MG63 (cell line): ENCODE data around the gene UAP1L1. TPM values are rescaled to one million over a fixed set of nuclear protein-coding genes. Genes with fewer than 3 reads are reported as not detected.
"Not testable (repeated sequence)": the region's sequence is repeated elsewhere in the genome, so short reads cannot be mapped to it uniquely, and the experiment has no call there.

ENCODE experiments used
- DNase-seq: peaks from one replicate; pipeline ENCODE4 v3.0.0-alpha.2; 2020
- H3K27me3 ChIP-seq: fragments of 250-450 bp; sonication (Bioruptor Pico); 2 replicates; pipeline ENCODE4 v1.5.1; 2020; ENCODE audit warnings: mild to moderate bottlenecking, moderate library complexity
- H3K36me3 ChIP-seq: fragments of 250-450 bp; sonication (Bioruptor Pico); 2 replicates; pipeline ENCODE4 v1.5.1; 2020; ENCODE audit warnings: mild to moderate bottlenecking, moderate library complexity
- H3K4me3 ChIP-seq: fragments of 250-450 bp; sonication (Bioruptor Pico); 2 replicates; pipeline ENCODE4 v1.5.1; 2020; ENCODE audit warnings: mild to moderate bottlenecking, moderate library complexity
- H3K9me3 ChIP-seq: fragments of 250-450 bp; sonication (Bioruptor Pico); 2 replicates; pipeline ENCODE4 v1.5.1; 2020; ENCODE audit warnings: mild to moderate bottlenecking, moderate library complexity
- total RNA-seq: library from RNA; depleted of rRNA; stranded (reverse); fragments of >200 nt; shearing (Covaris generic); gene quantifications from 2 replicates; pipeline ENCODE4 v1.2.3, GENCODE V29; 2014; ENCODE audit warnings: low replicate concordance; rRNA removed

UAP1L1 gene, protein sequence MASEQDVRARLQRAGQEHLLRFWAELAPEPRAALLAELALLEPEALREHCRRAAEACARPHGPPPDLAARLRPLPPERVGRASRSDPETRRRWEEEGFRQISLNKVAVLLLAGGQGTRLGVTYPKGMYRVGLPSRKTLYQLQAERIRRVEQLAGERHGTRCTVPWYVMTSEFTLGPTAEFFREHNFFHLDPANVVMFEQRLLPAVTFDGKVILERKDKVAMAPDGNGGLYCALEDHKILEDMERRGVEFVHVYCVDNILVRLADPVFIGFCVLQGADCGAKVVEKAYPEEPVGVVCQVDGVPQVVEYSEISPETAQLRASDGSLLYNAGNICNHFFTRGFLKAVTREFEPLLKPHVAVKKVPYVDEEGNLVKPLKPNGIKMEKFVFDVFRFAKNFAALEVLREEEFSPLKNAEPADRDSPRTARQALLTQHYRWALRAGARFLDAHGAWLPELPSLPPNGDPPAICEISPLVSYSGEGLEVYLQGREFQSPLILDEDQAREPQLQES
- total RNA-seq, result 8.2 and 12.2 TPM in 2 replicates

DNA sequence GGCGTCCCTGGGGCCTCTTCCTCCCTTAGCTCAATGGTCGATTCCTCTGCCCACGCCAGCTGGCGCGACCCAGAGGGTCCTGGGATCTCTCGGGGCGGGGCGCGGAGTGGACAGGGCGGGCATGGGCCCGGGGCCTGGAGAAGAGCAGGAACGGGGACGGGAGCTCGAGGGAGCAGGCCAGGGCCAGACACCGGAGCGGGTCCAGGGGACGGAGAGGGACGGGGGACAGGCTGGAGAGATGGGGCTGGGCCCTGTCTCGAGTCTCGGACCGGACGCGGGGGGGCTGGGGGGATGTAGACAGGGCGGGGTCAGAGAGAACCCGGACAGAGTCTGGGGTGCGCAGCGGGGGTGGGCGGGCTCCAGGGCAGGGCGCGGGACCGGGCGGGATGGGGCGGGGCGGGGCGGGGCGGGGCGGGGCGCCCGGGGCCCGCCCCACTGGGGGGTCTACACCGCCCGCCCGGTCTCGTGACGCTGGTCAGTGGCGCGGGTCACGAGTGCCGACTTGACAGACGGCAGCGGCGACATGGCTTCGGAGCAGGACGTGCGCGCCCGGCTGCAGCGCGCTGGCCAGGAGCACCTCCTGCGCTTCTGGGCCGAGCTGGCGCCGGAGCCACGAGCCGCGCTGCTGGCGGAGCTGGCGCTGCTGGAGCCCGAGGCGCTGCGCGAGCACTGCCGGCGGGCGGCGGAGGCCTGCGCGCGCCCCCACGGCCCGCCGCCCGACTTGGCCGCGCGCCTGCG, at the start of gene UAP1L1:
Gene UAP1L1, plus strand, starts transcription at position 508 of the 738 bp plus-strand sequence. Its CDS starts 16 bp downstream, at position 524.
- DNase-seq, result peak; percentile 90
- H3K9me3 ChIP-seq, result no peaks in the 10 kb centered on the region

GRCh38 chr9:137028263-137029057, 48.9 kb upstream of the UAP1L1 start:
- Histone ChIP-seq H3K9me3 (no peaks in the 10 kb centered on the region), H3K4me3 (peak overlapping the region; percentile 49), H3K27me3 (no peaks in the 10 kb centered on the region), H3K36me3 (no peaks in the 10 kb centered on the region)
- peak; percentile 59 for DNase-seq

More for the DNA sequence above, at the start of gene UAP1L1:
- no peaks in the 10 kb centered on the region for H3K27me3 ChIP-seq
- H3K4me3 ChIP-seq, result peak within 1 kb of the TSS; percentile 66
- H3K36me3 ChIP-seq, result peaks cover 25% of the 10 kb centered on the region

- Histone ChIP-seq H3K4me3 (peak overlapping the region; percentile 49; the same call in 1 of the 2 replicates), H3K27me3 (no peaks in the 10 kb centered on the region), H3K9me3 (no peaks in the 10 kb centered on the region), H3K36me3 (no peaks in the 10 kb centered on the region)
- DNase-seq, result peak; percentile 74
Measured at GRCh38 chr9:137029058-137029936, 48.0 kb upstream of the UAP1L1 start.

DNA sequence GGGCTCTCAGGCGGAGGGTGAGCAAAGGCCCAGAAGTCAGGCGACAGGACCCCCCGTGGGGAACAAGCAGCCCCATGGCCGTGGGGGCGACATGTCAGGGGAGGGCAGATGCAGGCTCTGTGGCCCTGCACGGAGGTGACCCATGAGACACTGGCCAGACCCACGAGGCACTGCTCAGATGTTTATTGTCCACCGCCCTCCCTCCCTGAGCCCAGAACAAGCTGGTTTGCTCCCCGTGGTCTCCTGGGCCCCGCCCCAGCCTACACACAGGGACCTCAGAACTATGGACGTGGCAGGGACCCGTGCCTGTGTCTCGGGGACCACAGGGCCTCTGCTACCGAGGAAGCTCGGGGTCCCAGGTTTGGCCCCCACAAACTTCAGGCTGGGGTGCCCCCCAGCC, 47.3 kb upstream of the UAP1L1 start:
- DNase-seq, result no peak
- no peaks in the 10 kb centered on the region for H3K36me3 ChIP-seq
- no peaks in the 10 kb centered on the region for H3K9me3 ChIP-seq
- no peaks in the 10 kb centered on the region for H3K27me3 ChIP-seq
- no peak overlapping the region for H3K4me3 ChIP-seq

GRCh38 chr9:137030538-137031527, 46.5 kb upstream of the UAP1L1 start:
- H3K27me3 ChIP-seq, result no peaks in the 10 kb centered on the region
- H3K4me3 ChIP-seq, result no peak overlapping the region
- DNase-seq, result no peak
- no peaks in the 10 kb centered on the region for H3K36me3 ChIP-seq
- no peaks in the 10 kb centered on the region for H3K9me3 ChIP-seq

GRCh38 chr9:137031904-137032640, 45.2 kb upstream of the UAP1L1 start, which contains the start of gene FUT7:
Gene FUT7, minus strand, starts transcription at chr9:137032088. Its CDS starts 97 bp downstream, at chr9:137031991.
- DNase-seq, result no peak
- no peaks in the 10 kb centered on the region for H3K27me3 ChIP-seq
- no peaks in the 10 kb centered on the region for H3K9me3 ChIP-seq
- no peak within 1 kb of the TSS for H3K4me3 ChIP-seq
- no peaks in the 10 kb centered on the region for H3K36me3 ChIP-seq

DNA sequence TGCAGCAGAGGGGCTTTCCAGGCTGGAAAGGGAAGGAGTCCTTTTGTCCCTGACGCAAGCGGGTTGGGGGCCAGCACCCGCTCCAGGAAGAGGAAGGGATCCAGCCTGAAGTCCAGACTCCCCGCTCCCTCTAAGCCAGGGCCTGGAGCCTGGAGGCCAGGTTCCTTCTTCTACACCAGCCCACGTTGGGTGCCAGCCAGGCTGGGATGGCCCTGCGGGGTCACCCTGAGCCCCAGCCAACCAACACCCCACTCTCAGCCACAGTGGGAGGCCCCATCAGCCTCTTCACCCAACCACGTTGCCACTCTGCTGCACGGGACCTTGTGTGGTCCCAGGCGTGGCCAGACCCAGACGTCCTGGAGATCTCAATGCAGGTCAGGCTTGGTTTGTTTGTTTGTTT, 44.5 kb upstream of the UAP1L1 start:
- no peak for DNase-seq
- H3K9me3 ChIP-seq, result no peaks in the 10 kb centered on the region
- no peak overlapping the region for H3K4me3 ChIP-seq
- no peaks in the 10 kb centered on the region for H3K36me3 ChIP-seq
- no peaks in the 10 kb centered on the region for H3K27me3 ChIP-seq

GRCh38 chr9:137033481-137033880, 43.8 kb upstream of the UAP1L1 start:
- H3K36me3 ChIP-seq, H3K4me3 ChIP-seq, DNase-seq, H3K27me3 ChIP-seq, H3K9me3 ChIP-seq: not testable (repeated sequence)

DNA sequence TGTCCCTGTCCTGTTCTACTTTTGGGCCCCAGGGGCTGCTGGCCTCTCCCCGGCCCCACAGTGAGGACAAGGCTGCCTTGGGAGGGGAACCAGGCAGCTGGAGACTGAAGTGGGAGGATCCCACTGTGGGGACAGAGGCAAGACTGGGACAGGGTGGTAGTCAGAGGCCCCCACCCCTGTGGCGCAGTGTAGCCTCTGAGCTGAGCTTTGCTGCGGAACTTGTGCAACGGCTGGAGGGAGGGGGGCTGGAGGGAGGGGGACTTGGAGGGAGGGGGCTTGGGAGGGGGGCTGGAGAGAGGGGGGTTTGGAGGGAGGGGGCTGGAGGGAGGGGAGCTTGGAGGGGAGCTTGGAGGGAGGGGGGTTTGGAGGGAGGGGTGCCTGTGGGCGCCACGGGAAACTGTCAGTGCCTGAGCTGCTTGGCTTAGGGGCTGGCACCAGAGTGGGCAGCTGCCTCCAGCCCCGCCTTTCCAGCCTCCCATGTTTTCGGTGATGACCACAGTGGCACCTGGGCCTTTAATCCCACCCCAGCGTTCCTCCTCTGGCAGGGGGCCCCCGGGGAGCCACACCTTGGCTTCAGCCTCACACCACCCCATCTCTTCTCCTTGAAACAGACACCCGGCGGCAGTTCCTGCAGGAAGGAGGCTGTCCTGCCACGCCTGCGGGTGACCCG, 43.1 kb upstream of the UAP1L1 start:
- H3K4me3 ChIP-seq, result no peak overlapping the region
- DNase-seq, result no peak
- no peaks in the 10 kb centered on the region for H3K27me3 ChIP-seq
- H3K9me3 ChIP-seq, result no peaks in the 10 kb centered on the region
- peaks cover 6% of the 10 kb centered on the region; the same call in 1 of the 2 replicates for H3K36me3 ChIP-seq

DNA sequence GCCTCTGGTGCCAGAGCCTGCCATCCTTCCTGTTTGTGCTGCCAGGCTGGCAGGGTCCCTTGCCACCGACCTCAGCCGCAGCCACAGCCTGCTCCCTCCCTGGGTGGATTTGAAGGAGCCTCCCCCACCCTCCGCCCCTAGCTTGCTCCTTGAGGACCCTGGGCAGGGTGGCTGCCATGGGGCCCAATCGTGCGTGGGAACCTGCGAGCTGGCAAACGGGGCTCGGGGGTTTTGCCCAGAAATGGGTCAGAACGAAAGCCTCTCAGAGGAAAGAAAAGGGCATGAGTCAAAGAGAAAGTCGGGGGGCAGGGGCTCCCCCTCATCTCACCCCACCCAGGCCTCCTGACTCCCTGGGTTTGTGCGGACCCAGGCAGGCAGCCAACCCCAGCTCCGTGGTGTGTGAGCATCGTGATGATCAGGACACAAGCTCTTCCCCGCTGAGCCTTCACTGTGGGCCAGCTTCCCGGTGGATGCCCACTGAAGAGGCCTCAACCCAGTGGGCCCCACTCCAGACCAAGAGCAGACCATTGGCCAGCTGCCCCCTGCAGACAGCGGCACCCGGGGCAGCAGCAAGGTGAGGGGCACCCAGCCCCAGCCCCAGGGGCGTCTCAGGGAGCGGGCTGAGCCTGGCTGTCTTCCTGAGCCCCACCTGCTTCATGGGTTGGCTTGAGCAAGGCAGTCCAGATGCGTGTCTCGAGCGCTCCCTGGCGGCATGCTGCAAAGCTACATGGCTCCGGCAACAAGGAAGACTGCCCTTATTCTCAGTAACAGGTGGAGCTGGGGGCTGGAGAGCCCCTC, 42.4 kb upstream of the UAP1L1 start:
- H3K36me3 ChIP-seq, result peaks cover 10% of the 10 kb centered on the region; the same call in 1 of the 2 replicates
- no peaks in the 10 kb centered on the region for H3K9me3 ChIP-seq
- H3K4me3 ChIP-seq, result no peak overlapping the region
- H3K27me3 ChIP-seq, result no peaks in the 10 kb centered on the region
- DNase-seq, result peak; percentile 74

DNA sequence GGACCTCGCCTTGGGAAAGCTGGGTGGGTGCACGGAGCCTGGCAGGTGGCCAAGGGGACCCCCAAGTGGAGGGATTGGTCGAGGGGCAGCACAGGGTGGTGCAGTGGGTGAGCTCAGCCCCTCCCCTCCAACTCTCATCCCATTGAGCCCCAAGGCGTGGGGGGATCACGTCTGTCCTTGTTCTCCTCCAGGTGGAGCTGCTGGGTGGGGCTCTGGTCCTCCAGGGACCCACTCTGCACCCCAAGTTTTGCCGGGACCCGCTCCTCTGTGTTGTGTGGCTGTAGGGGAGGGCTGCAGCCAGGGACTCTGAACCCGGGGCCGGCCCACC, 41.8 kb upstream of the UAP1L1 start:
- no peaks in the 10 kb centered on the region for H3K9me3 ChIP-seq
- DNase-seq, result no peak
- H3K27me3 ChIP-seq, result no peaks in the 10 kb centered on the region
- peaks cover 10% of the 10 kb centered on the region; the same call in 1 of the 2 replicates for H3K36me3 ChIP-seq
- no peak overlapping the region for H3K4me3 ChIP-seq

- DNase-seq, result no peak
- Histone ChIP-seq H3K4me3 (no peak overlapping the region), H3K9me3 (no peaks in the 10 kb centered on the region), H3K27me3 (no peaks in the 10 kb centered on the region), H3K36me3 (peaks cover 15% of the 10 kb centered on the region; the same call in 1 of the 2 replicates)
Measured at GRCh38 chr9:137035937-137036336, 41.4 kb upstream of the UAP1L1 start.

DNA sequence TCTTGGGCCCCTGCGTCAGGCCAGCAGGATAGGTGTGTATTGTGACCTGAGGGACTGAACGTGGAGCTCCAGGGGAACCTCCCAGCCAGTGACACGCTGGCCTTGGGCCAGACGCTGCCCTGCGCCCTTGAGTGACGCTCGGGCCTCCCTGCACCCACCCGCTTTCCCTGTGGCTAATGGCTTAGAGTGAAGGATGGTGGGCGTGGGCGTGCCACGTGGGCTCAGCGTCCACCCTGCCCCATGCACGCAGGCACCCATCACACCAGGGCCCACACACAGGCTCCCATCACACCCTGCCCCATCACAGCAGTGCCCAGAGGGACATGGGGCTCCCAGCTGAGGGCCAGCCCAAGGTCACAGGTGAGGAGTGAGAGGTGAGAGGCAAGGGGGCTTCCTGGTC, 40.3 kb upstream of the UAP1L1 start:
- Histone ChIP-seq H3K9me3 (no peaks in the 10 kb centered on the region), H3K36me3 (peaks cover 15% of the 10 kb centered on the region), H3K27me3 (no peaks in the 10 kb centered on the region), H3K4me3 (no peak overlapping the region)
- no peak for DNase-seq
